GM23248 (cell line): Measurements from ENCODE around the gene ALPL. TPM values are rescaled to one million over a fixed set of nuclear protein-coding genes. Genes with fewer than 3 reads are reported as not detected.
A peak's percentile ranks its signal among the peaks of the same experiment; 100 is the strongest.

ENCODE experiments used
- DNase-seq: peaks from one replicate; pipeline ENCODE4 v3.0.0-alpha.2; 2015
- H2AFZ ChIP-seq: fragments of 200-600 bp; sonication (generic); 2 replicates; pipeline ENCODE4 v1.6.1; 2016; ENCODE audit warnings: antibody characterized with exemption
- H3F3A ChIP-seq: fragments of 200-600 bp; sonication (generic); 2 replicates; pipeline ENCODE4 v1.6.1; 2016; ENCODE audit warnings: mild to moderate bottlenecking, antibody characterized with exemption, mixed run types; ENCODE audit not compliant: insufficient read depth
- H3K27ac ChIP-seq: fragments of 200-600 bp; sonication (generic); 2 replicates; pipeline ENCODE4 v1.5.1; 2016; ENCODE audit warnings: mild to moderate bottlenecking
- H3K27me3 ChIP-seq: fragments of 200-600 bp; sonication (generic); replicated peaks from 2 replicates; pipeline ENCODE4 v1.6.1; 2016; ENCODE audit warnings: mild to moderate bottlenecking; ENCODE audit not compliant: insufficient read depth
- H3K36me3 ChIP-seq: fragments of 200-600 bp; sonication (generic); 2 replicates; pipeline ENCODE4 v1.6.1; 2016; ENCODE audit warnings: low read depth, mild to moderate bottlenecking
- H3K4me1 ChIP-seq: fragments of 200-600 bp; sonication (generic); 2 replicates; pipeline ENCODE4 v1.6.1; 2016; ENCODE audit warnings: mild to moderate bottlenecking; ENCODE audit not compliant: insufficient read depth
- H3K4me2 ChIP-seq: fragments of 200-600 bp; sonication (generic); one replicate; pipeline ENCODE4 v1.6.1; 2016; ENCODE audit warnings: mild to moderate bottlenecking; ENCODE audit not compliant: unreplicated experiment
- H3K4me3 ChIP-seq: fragments of 200-600 bp; sonication (generic); 2 replicates; pipeline ENCODE4 v1.5.1; 2016; ENCODE audit warnings: mild to moderate bottlenecking
- H3K79me2 ChIP-seq: fragments of 200-600 bp; sonication (generic); 2 replicates; pipeline ENCODE4 v1.6.1; 2016; ENCODE audit warnings: mild to moderate bottlenecking; ENCODE audit not compliant: insufficient read depth
- H3K9ac ChIP-seq: fragments of 200-600 bp; sonication (generic); 2 replicates; pipeline ENCODE4 v1.6.1; 2016; ENCODE audit warnings: mild to moderate bottlenecking
- H3K9me2 ChIP-seq: fragments of 200-600 bp; sonication (generic); 2 replicates; pipeline ENCODE4 v1.6.1; 2016; ENCODE audit warnings: mixed run types, mild to moderate bottlenecking, moderate library complexity; ENCODE audit not compliant: insufficient read depth
- H3K9me3 ChIP-seq: fragments of 200-600 bp; sonication (generic); one replicate; pipeline ENCODE4 v1.6.1; 2017; ENCODE audit warnings: low read depth
- H4K20me1 ChIP-seq: fragments of 200-600 bp; sonication (generic); 2 replicates; pipeline ENCODE4 v1.6.0; 2016; ENCODE audit not compliant: insufficient read depth
- EZH2 ChIP-seq: fragments of 200-600 bp; sonication (generic); IDR thresholded peaks from 2 replicates; pipeline ENCODE4 v1.6.1; 2018; ENCODE audit warnings: antibody characterized with exemption, mild to moderate bottlenecking; ENCODE audit not compliant: insufficient read depth, poor library complexity, severe bottlenecking
- EZH2phosphoT487 ChIP-seq: fragments of 200-600 bp; sonication (generic); IDR thresholded peaks from 2 replicates; pipeline ENCODE4 v1.6.1; 2018; ENCODE audit warnings: antibody characterized with exemption, moderate library complexity, mild to moderate bottlenecking, low read depth; ENCODE audit not compliant: insufficient read depth
- WGBS, 2 experiments: methylation state at CpG; one replicate each; pipeline ENCODE4 v1.1.6; 2015 to 2017; ENCODE audit warnings: low lambda C conversion rate in 2 of 2, low coverage in 1 of 2; ENCODE audit errors: missing lambda C conversion rate in 2 of 2; 5-methylcytosine and 5-hydroxymethylcytosine counted together
- in situ Hi-C: fragments of 300-500 bp; cut with MboI; formaldehyde crosslinking; loops from 2 replicates; pipeline ENCODE4 v1.15.0; 2020
- polyA plus RNA-seq: library from polyadenylated mRNA; unstranded; fragments of >200 nt; fragmentation: Nextera tagmentation; extraction: Ambion mirVana; gene quantifications from 2 replicates; pipeline ENCODE4 v1.2.1, GENCODE V29; 2016
- total RNA-seq: library from RNA; depleted of rRNA; stranded (reverse); fragments of >200 nt; shearing (Covaris generic); gene quantifications from 2 replicates; pipeline ENCODE4 v1.2.3, GENCODE V29; 2014

Gene ALPL
- total and polyA plus RNA-seq, 2 experiments from 2014 or later: 0.95 TPM; not detected in 1

- in situ Hi-C loops: no loop called here
Measured at GRCh38 chr1:21550097-21550496, 40.9 kb downstream of the ALPL start.

GRCh38 chr1:21550866-21551475 is 41.7 kb downstream of the ALPL start:
- no peaks in the 10 kb centered on the region for H3K79me2 ChIP-seq
- H3K4me1 ChIP-seq: peaks cover 25% of the 10 kb centered on the region
- no peak overlapping the region for H2AFZ ChIP-seq
- no peaks in the 10 kb centered on the region for H3K9me2 ChIP-seq
- TF ChIP-seq EZH2phosphoT487 (no peak), EZH2 (no peak)
- no peaks in the 10 kb centered on the region for H4K20me1 ChIP-seq
- no peak overlapping the region for H3K4me2 ChIP-seq
- H3K36me3 ChIP-seq: no peaks in the 10 kb centered on the region
- H3K27ac ChIP-seq: no peak overlapping the region
- no peaks in the 10 kb centered on the region for H3K9me3 ChIP-seq
- peaks cover 7% of the 10 kb centered on the region for H3F3A ChIP-seq
- no peak for DNase-seq
- no peak overlapping the region for H3K4me3 ChIP-seq
- WGBS, 2 experiments: 86 to 88% methylated on average over 12 of the region's 12 CpGs
- H3K27me3 ChIP-seq: peaks cover 26% of the 10 kb centered on the region
- in situ Hi-C loops: no loop called here
- H3K9ac ChIP-seq: no peak overlapping the region

More at GRCh38 chr1:21550097-21550496, 40.9 kb downstream of the ALPL start:
- Histone ChIP-seq H3K27ac (no peak overlapping the region), H3F3A (peaks cover 7% of the 10 kb centered on the region), H4K20me1 (no peaks in the 10 kb centered on the region), H3K4me2 (peak overlapping the region; percentile 26), H3K9me2 (no peaks in the 10 kb centered on the region), H3K4me3 (no peak overlapping the region), H3K79me2 (no peaks in the 10 kb centered on the region), H3K9me3 (no peaks in the 10 kb centered on the region), H3K36me3 (no peaks in the 10 kb centered on the region), H3K4me1 (peaks cover 25% of the 10 kb centered on the region), H3K9ac (no peak overlapping the region), H2AFZ (no peak overlapping the region), H3K27me3 (peaks cover 28% of the 10 kb centered on the region)
- 70 to 77% methylated on average over 5 of the region's 5 CpGs for WGBS, 2 experiments
- DNase-seq: peak; percentile 39
- TF ChIP-seq EZH2phosphoT487 (no peak), EZH2 (no peak)

GRCh38 chr1:21552715-21553114 is 43.5 kb downstream of the ALPL start:
- peak overlapping the region; percentile 78 for H3K4me2 ChIP-seq
- TF ChIP-seq EZH2 (no peak), EZH2phosphoT487 (peak; percentile 97)
- H3K27me3 ChIP-seq: peaks cover 37% of the 10 kb centered on the region
- peaks cover 25% of the 10 kb centered on the region for H3K4me1 ChIP-seq
- H3K9me2 ChIP-seq: no peaks in the 10 kb centered on the region
- H4K20me1 ChIP-seq: no peaks in the 10 kb centered on the region
- in situ Hi-C loops: no loop called here
- peaks cover 7% of the 10 kb centered on the region for H3F3A ChIP-seq
- H3K9ac ChIP-seq: no peak overlapping the region
- DNase-seq: peak; percentile 94
- H3K79me2 ChIP-seq: no peaks in the 10 kb centered on the region
- peak overlapping the region; percentile 52; the same call in 1 of the 2 replicates for H3K27ac ChIP-seq
- WGBS, 2 experiments: 0% methylated on average over 1 of the region's 1 CpG
- H3K9me3 ChIP-seq: no peaks in the 10 kb centered on the region
- H2AFZ ChIP-seq: no peak overlapping the region
- no peaks in the 10 kb centered on the region for H3K36me3 ChIP-seq
- no peak overlapping the region for H3K4me3 ChIP-seq

DNA sequence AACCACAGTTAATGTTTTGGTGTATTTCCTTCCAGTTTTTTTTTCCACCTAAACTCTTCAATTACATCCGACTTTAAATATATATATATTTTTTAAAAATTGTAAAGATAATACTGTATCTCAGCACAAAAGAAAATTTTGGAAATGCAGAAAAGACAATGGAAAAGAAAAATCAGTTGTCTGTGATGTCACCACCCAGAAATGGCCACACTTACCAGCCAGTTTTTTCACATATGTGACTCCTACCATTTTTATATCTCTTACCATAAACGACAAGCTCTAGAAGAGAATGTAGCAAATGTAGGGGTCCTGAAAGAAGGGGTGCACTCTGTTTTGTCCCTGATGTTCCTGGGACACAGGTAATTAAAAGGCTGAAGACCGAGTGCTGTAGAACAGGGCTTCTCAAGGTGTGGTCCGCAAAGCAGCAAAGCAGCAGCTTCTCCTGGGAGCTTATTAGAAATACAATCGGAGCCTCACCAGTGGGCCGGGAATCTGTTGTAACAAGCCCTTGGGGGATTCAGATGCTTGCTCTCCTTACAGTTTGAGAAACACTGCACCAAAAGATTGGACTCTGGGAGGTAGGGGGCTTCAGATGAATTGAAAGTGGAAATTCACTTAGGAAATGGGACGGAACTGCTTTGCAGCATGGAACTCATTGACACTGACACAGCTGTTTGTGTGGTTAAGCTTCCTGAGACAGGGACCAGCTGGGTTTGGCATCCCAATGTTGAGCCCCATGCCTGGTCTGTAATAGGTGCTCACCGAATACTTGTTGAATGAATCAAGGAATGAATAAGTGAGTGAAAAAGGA is 44.1 kb downstream of the ALPL start:
- Histone ChIP-seq H3K9me3 (no peaks in the 10 kb centered on the region), H3K4me2 (peak overlapping the region; percentile 78), H3K4me3 (peak overlapping the region; percentile 38), H3K4me1 (peaks cover 25% of the 10 kb centered on the region), H3K27ac (peak overlapping the region; percentile 26; the same call in 1 of the 2 replicates), H3K79me2 (no peaks in the 10 kb centered on the region), H4K20me1 (no peaks in the 10 kb centered on the region), H3K36me3 (no peaks in the 10 kb centered on the region), H3F3A (peaks cover 7% of the 10 kb centered on the region), H3K9ac (0 out of 2 replicates have a peak overlapping the region, but pooled peaks have one; percentile 17), H2AFZ (no peak overlapping the region), H3K27me3 (peaks cover 41% of the 10 kb centered on the region), H3K9me2 (no peaks in the 10 kb centered on the region)
- in situ Hi-C loops: no loop called here
- DNase-seq: peak; percentile 74
- 70 to 72% methylated on average over 8 of the region's 8 CpGs for WGBS, 2 experiments
- TF ChIP-seq EZH2: no peak
- peak; percentile 47; the same call in 1 of the 2 replicates for TF ChIP-seq EZH2phosphoT487
